Esophagus (tissue), 2 donors: ENCODE data around the gene SPNS3. TPM values are rescaled to one million over a fixed set of nuclear protein-coding genes. Genes with fewer than 3 reads are reported as not detected.

ENCODE experiments used
- H3K27ac ChIP-seq, 2 donors: one replicate each; pipeline ENCODE4 v1.5.1; 2013; ENCODE audit warnings: low read depth in 2 of 2, mild to moderate bottlenecking in 2 of 2, inconsistent platforms in 1 of 2, low read length in 1 of 2, moderate library complexity in 1 of 2
- H3K27me3 ChIP-seq, 2 donors: one replicate each; pipeline ENCODE4 v1.6.1; 2013; ENCODE audit warnings: low read length in 2 of 2, control low read depth in 1 of 2, mild to moderate bottlenecking in 1 of 2; ENCODE audit not compliant: insufficient read depth in 2 of 2, control insufficient read depth in 1 of 2
- H3K36me3 ChIP-seq, 2 donors: one replicate each; pipeline ENCODE4 v1.6.1; 2013; ENCODE audit warnings: low read length in 1 of 2; ENCODE audit not compliant: control insufficient read depth in 2 of 2, insufficient read depth in 2 of 2
- H3K4me1 ChIP-seq, 2 donors: one replicate each; pipeline ENCODE4 v1.6.1; 2013; ENCODE audit warnings: low read length in 1 of 2; ENCODE audit not compliant: control insufficient read depth in 2 of 2, insufficient read depth in 2 of 2
- H3K4me3 ChIP-seq, 2 donors: one replicate each; pipeline ENCODE4 v1.5.1; 2013; ENCODE audit warnings: low read length in 2 of 2, mild to moderate bottlenecking in 2 of 2, low read depth in 1 of 2, moderate library complexity in 1 of 2
- H3K9me3 ChIP-seq, 2 donors: one replicate each; pipeline ENCODE4 v1.6.1; 2013; ENCODE audit warnings: mild to moderate bottlenecking in 2 of 2, low read depth in 1 of 2, low read length in 1 of 2, moderate library complexity in 1 of 2; ENCODE audit not compliant: control insufficient read depth in 2 of 2, insufficient read depth in 1 of 2
- WGBS, 2 donors: extraction: QIAGEN DNeasy Blood & Tissue Kit; methylation state at CpG; one replicate each; pipeline ENCODE4 v1.1.7; 2013; 5-methylcytosine and 5-hydroxymethylcytosine counted together
- polyA plus RNA-seq, 2 donors: library from polyadenylated mRNA; stranded (reverse); fragments of 200-250 nt; gene quantifications; one replicate each; pipeline ENCODE4 v1.2.3, GENCODE V29; 2013
- donor health status: healthy with polysubstance abuse.
- donor health status: Bipolar disorder and iron deficiency.

SPNS3 gene
- polyA plus RNA-seq, 2 donors, result 0.36 to 1.3 TPM

DNA sequence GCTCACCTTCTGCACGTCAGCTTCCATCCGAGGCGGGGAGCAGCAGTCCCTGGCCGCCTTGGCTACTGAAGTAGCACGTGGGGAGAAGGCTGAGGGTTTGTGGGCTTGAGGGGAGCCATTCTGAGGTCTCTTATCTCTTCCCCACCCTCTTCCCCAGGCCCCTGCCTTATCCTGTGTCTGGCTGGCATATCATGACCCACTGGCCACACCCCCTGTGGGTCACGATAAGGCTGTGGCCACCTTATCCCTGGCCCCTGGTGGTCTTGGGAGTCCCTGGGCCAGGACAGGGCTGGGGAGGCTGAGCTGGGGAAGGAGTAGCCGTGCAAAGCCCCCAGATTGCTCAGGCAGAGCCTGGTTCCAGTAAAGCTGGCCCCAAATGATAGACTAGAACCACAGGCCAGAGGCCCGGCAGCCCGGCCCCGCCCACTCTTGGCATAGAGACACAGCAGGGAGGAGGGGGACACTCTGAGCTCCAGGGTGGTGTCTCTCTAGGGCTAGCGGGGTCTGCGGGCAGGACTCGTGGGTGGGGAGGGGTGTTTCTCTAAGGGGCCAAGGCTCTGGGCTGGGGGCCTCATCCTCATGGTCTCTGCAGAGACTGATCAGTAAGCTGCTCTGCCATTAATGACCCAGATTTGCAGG is 72.6 kb downstream of the SPNS3 start:
- peak overlapping the region in 1 of 2 donors; percentile 77 for H3K27ac ChIP-seq

DNA sequence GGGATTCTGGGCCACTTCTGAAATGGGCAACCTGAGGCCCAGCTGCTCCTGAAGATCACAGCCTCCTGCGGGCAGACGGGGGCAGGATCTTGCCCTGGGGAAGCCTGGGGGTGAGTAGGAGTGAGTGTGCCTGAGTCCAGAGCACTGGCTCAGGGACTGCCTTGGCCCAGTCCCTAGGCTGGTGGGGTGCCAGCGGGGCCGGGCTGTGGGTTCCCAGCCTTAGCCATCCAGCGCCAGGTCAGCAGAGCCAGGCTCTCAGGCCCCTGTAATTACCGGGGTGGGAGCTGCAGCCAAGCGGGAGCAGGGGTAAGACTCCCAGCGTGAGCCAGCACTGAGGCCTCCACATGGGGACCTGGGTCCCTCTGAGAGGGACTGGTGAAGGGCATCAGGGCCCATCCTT is 73.2 kb downstream of the SPNS3 start:
- 62 to 69% methylated on average over 8 of the region's 8 CpGs for WGBS, 2 donors
- peaks cover 0 to 2% of the 10 kb centered on the region in 2 donors for H3K36me3 ChIP-seq
- H3K4me3 ChIP-seq, result no peak overlapping the region
- H3K27me3 ChIP-seq, result no peaks in the 10 kb centered on the region
- H3K9me3 ChIP-seq, result peaks cover 0 to 3% of the 10 kb centered on the region in 2 donors
- peaks cover 3 to 8% of the 10 kb centered on the region in 2 donors for H3K4me1 ChIP-seq
- no peak overlapping the region for H3K27ac ChIP-seq

More for the DNA sequence above, 72.6 kb downstream of the SPNS3 start:
- Histone ChIP-seq H3K4me1 (peaks cover 3 to 8% of the 10 kb centered on the region in 2 donors), H3K9me3 (peaks cover 0 to 3% of the 10 kb centered on the region in 2 donors), H3K36me3 (peaks cover 0 to 2% of the 10 kb centered on the region in 2 donors), H3K4me3 (peak overlapping the region; percentile 15 to 21), H3K27me3 (no peaks in the 10 kb centered on the region)
- WGBS, 2 donors, result 57 to 58% methylated on average over 12 to 13 of the region's 13 CpGs

- Histone ChIP-seq H3K4me3 (peak overlapping the region in 1 of 2 donors; percentile 5), H3K4me1 (peaks cover 3 to 8% of the 10 kb centered on the region in 2 donors), H3K27ac (peak overlapping the region in 1 of 2 donors; percentile 46), H3K27me3 (no peaks in the 10 kb centered on the region), H3K9me3 (peaks cover 0 to 3% of the 10 kb centered on the region in 2 donors), H3K36me3 (peaks cover 0 to 5% of the 10 kb centered on the region in 2 donors)
- 73 to 83% methylated on average over 8 of the region's 8 CpGs for WGBS, 2 donors
Observed at GRCh38 chr17:4507361-4508111, 73.8 kb downstream of the SPNS3 start.

GRCh38 chr17:4508207-4508606 is 74.5 kb downstream of the SPNS3 start:
- no peaks in the 10 kb centered on the region for H3K27me3 ChIP-seq
- H3K4me3 ChIP-seq, result no peak overlapping the region
- peaks cover 3 to 13% of the 10 kb centered on the region in 2 donors for H3K4me1 ChIP-seq
- WGBS, 2 donors, result 87 to 92% methylated on average over 3 of the region's 3 CpGs
- H3K36me3 ChIP-seq, result peaks cover 0 to 5% of the 10 kb centered on the region in 2 donors
- H3K9me3 ChIP-seq, result peaks cover 0 to 3% of the 10 kb centered on the region in 2 donors
- H3K27ac ChIP-seq, result no peak overlapping the region

GRCh38 chr17:4509401-4509800 is 75.7 kb downstream of the SPNS3 start:
- H3K36me3 ChIP-seq, result peaks cover 0 to 8% of the 10 kb centered on the region in 2 donors
- H3K9me3 ChIP-seq, result peaks cover 0 to 3% of the 10 kb centered on the region in 2 donors
- peaks cover 3 to 22% of the 10 kb centered on the region in 2 donors for H3K4me1 ChIP-seq
- 55 to 60% methylated on average over 8 of the region's 8 CpGs for WGBS, 2 donors
- H3K27ac ChIP-seq, result peak overlapping the region; percentile 26 to 45
- H3K4me3 ChIP-seq, result no peak overlapping the region
- no peaks in the 10 kb centered on the region for H3K27me3 ChIP-seq

GRCh38 chr17:4509923-4510617 is 76.3 kb downstream of the SPNS3 start:
- peaks cover 3 to 27% of the 10 kb centered on the region in 2 donors for H3K4me1 ChIP-seq
- H3K36me3 ChIP-seq, result peaks cover 0 to 8% of the 10 kb centered on the region in 2 donors
- H3K27me3 ChIP-seq, result no peaks in the 10 kb centered on the region
- WGBS, 2 donors, result 62 to 70% methylated on average over 21 of the region's 21 CpGs
- peak overlapping the region; percentile 43 to 47 for H3K27ac ChIP-seq
- peaks cover 0 to 3% of the 10 kb centered on the region in 2 donors for H3K9me3 ChIP-seq
- no peak overlapping the region for H3K4me3 ChIP-seq

DNA sequence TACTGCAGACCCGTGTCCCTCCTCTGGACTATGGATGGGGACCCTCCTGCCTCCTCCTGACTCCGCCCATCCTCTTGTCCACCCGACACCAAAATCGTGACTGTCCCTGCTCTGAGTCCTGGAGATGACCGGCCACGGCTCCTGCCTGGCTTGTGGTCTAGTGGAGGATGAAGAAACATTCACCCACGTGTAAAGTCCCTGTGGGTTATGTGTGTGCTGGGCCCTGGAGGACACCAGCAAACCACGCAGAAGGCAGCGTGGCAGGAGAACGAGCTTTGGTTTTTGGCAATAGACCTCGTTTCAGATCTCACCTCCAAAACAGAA is 76.8 kb downstream of the SPNS3 start:
- 73 to 74% methylated on average over 11 of the region's 11 CpGs for whole genome bisulfite sequencing, 2 donors
- Histone ChIP-seq H3K27me3 (no peaks in the 10 kb centered on the region), H3K4me1 (peaks cover under 1 to 27% of the 10 kb centered on the region in 2 donors), H3K4me3 (no peak overlapping the region), H3K36me3 (peaks cover 0 to 8% of the 10 kb centered on the region in 2 donors), H3K27ac (peak overlapping the region; percentile 12 to 47), H3K9me3 (peaks cover 0 to 3% of the 10 kb centered on the region in 2 donors)

DNA sequence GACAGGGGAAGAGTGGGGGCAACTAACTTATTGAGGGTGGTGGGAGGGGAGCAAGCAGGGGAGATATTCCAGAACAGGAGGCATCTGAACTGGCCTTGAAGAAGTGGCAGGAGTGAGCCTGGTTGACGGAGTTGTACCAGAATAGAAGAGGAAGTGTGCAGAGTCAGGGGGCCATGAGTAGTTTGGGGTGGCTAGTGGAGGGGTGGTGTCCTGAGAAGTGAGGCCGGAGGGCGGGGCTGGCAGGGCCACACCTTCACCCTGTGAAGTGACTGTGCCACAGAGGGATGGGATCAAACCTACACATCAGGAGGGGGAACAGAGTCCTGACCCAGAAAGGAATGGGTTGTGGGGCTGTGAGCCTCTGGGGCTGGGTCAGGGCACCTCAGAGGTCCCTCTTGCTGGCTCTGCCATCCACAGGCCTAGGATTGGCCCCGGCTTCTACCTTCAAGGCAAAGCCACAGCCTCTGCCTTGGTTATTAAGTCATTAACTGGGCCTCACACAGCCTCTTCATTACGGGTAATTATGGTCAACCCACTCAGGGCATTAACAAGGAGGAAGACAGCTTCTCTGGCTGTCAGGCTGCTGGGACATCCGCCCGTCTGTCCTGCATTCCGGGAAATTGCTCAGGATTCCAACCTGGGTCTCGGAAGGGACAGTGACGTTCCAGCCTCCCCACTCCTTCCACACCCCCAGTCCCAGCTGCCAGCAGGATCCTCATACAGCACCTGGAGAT is 77.6 kb downstream of the SPNS3 start:
- 85% methylated on average over 10 of the region's 10 CpGs for WGBS, 2 donors
- Histone ChIP-seq H3K27ac (peak overlapping the region in 1 of 2 donors; percentile 8), H3K36me3 (peaks cover 0 to 8% of the 10 kb centered on the region in 2 donors), H3K27me3 (no peaks in the 10 kb centered on the region), H3K4me3 (no peak overlapping the region), H3K9me3 (peaks cover 0 to 3% of the 10 kb centered on the region in 2 donors), H3K4me1 (peaks cover 0 to 28% of the 10 kb centered on the region in 2 donors)
